Loucy (cell line): ENCODE results near the gene ADAMTSL4.
A peak's percentile ranks its signal among the peaks of the same experiment; 100 is the strongest.

Source experiments
- H2AFZ ChIP-seq: fragments of 200-600 bp; sonication (generic); 2 replicates; pipeline ENCODE4 v1.6.0; 2016; ENCODE audit warnings: antibody characterized with exemption, mild to moderate bottlenecking, low read length, moderate library complexity
- H3F3A ChIP-seq: fragments of 200-600 bp; 2 replicates; pipeline ENCODE4 v1.6.0; 2016; ENCODE audit warnings: antibody characterized with exemption, low read depth, mild to moderate bottlenecking
- H3K27me3 ChIP-seq: fragments of 200-600 bp; sonication (generic); 2 replicates; pipeline ENCODE4 v1.6.1; 2014; ENCODE audit warnings: low read length, mild to moderate bottlenecking; ENCODE audit not compliant: insufficient read depth, poor library complexity, severe bottlenecking
- H3K36me3 ChIP-seq: fragments of 200-600 bp; sonication (generic); 2 replicates; pipeline ENCODE4 v1.6.1; 2016; ENCODE audit warnings: low read length; ENCODE audit not compliant: insufficient read depth
- H3K4me1 ChIP-seq: fragments of 200-600 bp; sonication (generic); 2 replicates; pipeline ENCODE4 v1.5.1; 2014; ENCODE audit warnings: low read length, mild to moderate bottlenecking; ENCODE audit not compliant: insufficient read depth, poor library complexity, severe bottlenecking
- H3K4me2 ChIP-seq: fragments of 200-600 bp; sonication (generic); 2 replicates; pipeline ENCODE4 v1.6.0; 2014; ENCODE audit warnings: antibody characterized with exemption, low read length, low read depth, mild to moderate bottlenecking; ENCODE audit not compliant: poor library complexity, severe bottlenecking
- H3K4me3 ChIP-seq: fragments of 200-600 bp; sonication (generic); 2 replicates; pipeline ENCODE4 v1.5.1; 2014; ENCODE audit warnings: low read length, mild to moderate bottlenecking, mixed read lengths; ENCODE audit not compliant: poor library complexity, severe bottlenecking
- H3K79me2 ChIP-seq: fragments of 200-600 bp; sonication (generic); 2 replicates; pipeline ENCODE4 v1.6.1; 2014; ENCODE audit warnings: low read length; ENCODE audit not compliant: insufficient read depth
- H3K9ac ChIP-seq: fragments of 200-600 bp; sonication (generic); 2 replicates; pipeline ENCODE4 v1.6.0; 2014; ENCODE audit warnings: mild to moderate bottlenecking, low read depth, low read length, moderate library complexity; ENCODE audit not compliant: poor library complexity, severe bottlenecking
- H3K9me2 ChIP-seq: fragments of 200-600 bp; sonication (generic); replicated peaks from 2 replicates; pipeline ENCODE4 v1.6.1; 2016; ENCODE audit warnings: low read depth, low read length, mixed read lengths
- H3K9me3 ChIP-seq: fragments of 200-600 bp; sonication (generic); 2 replicates; pipeline ENCODE4 v1.6.1; 2014; ENCODE audit warnings: mild to moderate bottlenecking, antibody characterized with exemption, low read length, low read depth; ENCODE audit not compliant: insufficient read depth
- H4K20me1 ChIP-seq: fragments of 200-600 bp; sonication (generic); 2 replicates; pipeline ENCODE4 v1.6.0; 2014; ENCODE audit warnings: antibody characterized with exemption, low read length, mild to moderate bottlenecking; ENCODE audit not compliant: insufficient read depth, poor library complexity, severe bottlenecking
- CTCF ChIP-seq: fragments of 200-600 bp; sonication (generic); conservative IDR thresholded peaks from 2 replicates; pipeline ENCODE4 v1.5.1; 2014; ENCODE audit warnings: mild to moderate bottlenecking, antibody characterized with exemption, low read length
- EZH2phosphoT487 ChIP-seq: fragments of 200-600 bp; IDR thresholded peaks from 2 replicates; pipeline ENCODE4 v1.6.1; 2018; ENCODE audit warnings: antibody characterized with exemption, mild to moderate bottlenecking, moderate library complexity, borderline replicate concordance

The ADAMTSL4 gene

GRCh38 chr1:150548632-150549495 is at the start of gene ADAMTSL4:
Gene ADAMTSL4, plus strand, starts transcription at chr1:150549408. Its CDS starts 2,881 bp downstream, at chr1:150552289.
- H3K4me1 ChIP-seq = no peaks in the 10 kb centered on the region
- no peaks in the 10 kb centered on the region for H3K79me2 ChIP-seq
- H3K4me2 ChIP-seq = peak within 1 kb of the TSS; percentile 30
- peak within 1 kb of the TSS; percentile 60; the same call in 1 of the 2 replicates for H2AFZ ChIP-seq
- H4K20me1 ChIP-seq = no peaks in the 10 kb centered on the region
- peak within 1 kb of the TSS; percentile 29 for H3K4me3 ChIP-seq
- no peak within 1 kb of the TSS for H3K9ac ChIP-seq
- TF ChIP-seq CTCF = no peak
- TF ChIP-seq EZH2phosphoT487 = no peak
- no peaks in the 10 kb centered on the region for H3K27me3 ChIP-seq
- H3K9me2 ChIP-seq = no peaks in the 10 kb centered on the region
- no peaks in the 10 kb centered on the region for H3F3A ChIP-seq
- H3K36me3 ChIP-seq = no peaks in the 10 kb centered on the region
- H3K9me3 ChIP-seq = no peaks in the 10 kb centered on the region

GRCh38 chr1:150505431-150505830 is 43.8 kb upstream of the ADAMTSL4 start:
- Histone ChIP-seq H3K4me1 (no peaks in the 10 kb centered on the region), H3K4me2 (no peak overlapping the region), H3K4me3 (no peak overlapping the region), H3K9ac (no peak overlapping the region), H3K27me3 (no peaks in the 10 kb centered on the region), H3F3A (no peaks in the 10 kb centered on the region), H3K79me2 (no peaks in the 10 kb centered on the region), H3K9me3 (no peaks in the 10 kb centered on the region), H3K36me3 (peaks cover 38% of the 10 kb centered on the region; the same call in 1 of the 2 replicates), H4K20me1 (no peaks in the 10 kb centered on the region), H2AFZ (no peak overlapping the region), H3K9me2 (no peaks in the 10 kb centered on the region)
- TF ChIP-seq EZH2phosphoT487 (no peak), CTCF (no peak)

- no peak for TF ChIP-seq EZH2phosphoT487
- TF ChIP-seq CTCF = no peak
- no peaks in the 10 kb centered on the region for H3K27me3 ChIP-seq
- H2AFZ ChIP-seq = no peak within 1 kb of the TSS
- H3K4me1 ChIP-seq = no peaks in the 10 kb centered on the region
- peak within 1 kb of the TSS; percentile 44 for H3K9ac ChIP-seq
- H3K9me3 ChIP-seq = no peaks in the 10 kb centered on the region
- H3K9me2 ChIP-seq = no peaks in the 10 kb centered on the region
- no peaks in the 10 kb centered on the region for H3F3A ChIP-seq
- no peaks in the 10 kb centered on the region for H3K79me2 ChIP-seq
- H4K20me1 ChIP-seq = no peaks in the 10 kb centered on the region
- H3K4me2 ChIP-seq = peak within 1 kb of the TSS; percentile 34
- peaks cover 32% of the 10 kb centered on the region; the same call in 1 of the 2 replicates for H3K36me3 ChIP-seq
- peak within 1 kb of the TSS; percentile 19 for H3K4me3 ChIP-seq
Measured at GRCh38 chr1:150507912-150508864, 41.0 kb upstream of the ADAMTSL4 start, which contains the start of gene ECM1. Gene ECM1, plus strand, starts transcription at chr1:150508109. Its CDS starts 101 bp downstream, at chr1:150508210.
